ENCODE measurements around the gene FADS1.

Gene FADS1

DNA sequence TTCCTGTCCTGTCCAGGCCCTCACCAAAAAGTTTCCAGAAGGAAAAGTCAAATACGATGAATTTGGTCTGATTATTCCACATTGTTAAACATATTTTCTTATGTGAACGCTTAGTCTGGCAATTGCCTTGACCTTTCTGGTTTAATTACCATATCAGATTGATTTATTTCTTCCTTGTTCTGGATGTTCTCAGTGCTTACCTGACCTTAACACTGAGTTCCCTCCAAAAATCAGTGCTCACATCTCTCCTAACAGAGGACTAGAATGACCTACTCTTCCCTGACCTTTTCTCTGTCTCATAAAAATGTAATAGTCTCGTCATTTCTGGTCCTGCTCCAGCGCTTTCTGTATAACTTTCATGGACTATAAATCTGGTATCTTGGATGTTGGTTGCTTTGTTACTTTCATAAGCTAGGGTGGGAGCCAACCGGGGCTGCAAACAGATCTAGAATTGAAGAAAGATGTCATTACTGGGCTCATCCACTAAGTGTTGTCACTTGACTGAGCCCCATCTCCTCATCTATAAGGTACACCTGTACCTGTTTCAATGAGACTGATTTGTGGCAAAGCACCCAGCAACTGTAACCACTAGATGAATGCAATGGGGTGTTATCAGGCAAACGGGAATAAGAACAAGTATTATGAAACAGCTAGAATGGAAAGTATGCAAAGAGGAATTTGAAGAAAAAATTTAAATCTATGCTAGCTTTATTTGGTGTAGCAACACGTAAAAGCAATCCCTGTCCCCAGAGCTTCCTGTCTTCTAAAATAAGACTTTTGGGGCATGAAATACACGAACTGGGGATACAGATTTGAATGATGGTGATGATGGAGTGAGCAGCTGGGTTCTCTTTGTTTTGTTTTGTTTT lies 13.7 kb upstream of the FADS1 start:
- H3K4me3 ChIP-seq (ENCODE audit: low read length) = no peak overlapping the region
- DNase-seq (ENCODE audit: low read depth) = no peak
- TF ChIP-seq, protein P1, sequence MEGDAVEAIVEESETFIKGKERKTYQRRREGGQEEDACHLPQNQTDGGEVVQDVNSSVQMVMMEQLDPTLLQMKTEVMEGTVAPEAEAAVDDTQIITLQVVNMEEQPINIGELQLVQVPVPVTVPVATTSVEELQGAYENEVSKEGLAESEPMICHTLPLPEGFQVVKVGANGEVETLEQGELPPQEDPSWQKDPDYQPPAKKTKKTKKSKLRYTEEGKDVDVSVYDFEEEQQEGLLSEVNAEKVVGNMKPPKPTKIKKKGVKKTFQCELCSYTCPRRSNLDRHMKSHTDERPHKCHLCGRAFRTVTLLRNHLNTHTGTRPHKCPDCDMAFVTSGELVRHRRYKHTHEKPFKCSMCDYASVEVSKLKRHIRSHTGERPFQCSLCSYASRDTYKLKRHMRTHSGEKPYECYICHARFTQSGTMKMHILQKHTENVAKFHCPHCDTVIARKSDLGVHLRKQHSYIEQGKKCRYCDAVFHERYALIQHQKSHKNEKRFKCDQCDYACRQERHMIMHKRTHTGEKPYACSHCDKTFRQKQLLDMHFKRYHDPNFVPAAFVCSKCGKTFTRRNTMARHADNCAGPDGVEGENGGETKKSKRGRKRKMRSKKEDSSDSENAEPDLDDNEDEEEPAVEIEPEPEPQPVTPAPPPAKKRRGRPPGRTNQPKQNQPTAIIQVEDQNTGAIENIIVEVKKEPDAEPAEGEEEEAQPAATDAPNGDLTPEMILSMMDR (IDR thresholded peaks at IDR 0.05; ENCODE audit: insufficient read depth, low read depth, low read length, missing control alignments) = no peak

DNA sequence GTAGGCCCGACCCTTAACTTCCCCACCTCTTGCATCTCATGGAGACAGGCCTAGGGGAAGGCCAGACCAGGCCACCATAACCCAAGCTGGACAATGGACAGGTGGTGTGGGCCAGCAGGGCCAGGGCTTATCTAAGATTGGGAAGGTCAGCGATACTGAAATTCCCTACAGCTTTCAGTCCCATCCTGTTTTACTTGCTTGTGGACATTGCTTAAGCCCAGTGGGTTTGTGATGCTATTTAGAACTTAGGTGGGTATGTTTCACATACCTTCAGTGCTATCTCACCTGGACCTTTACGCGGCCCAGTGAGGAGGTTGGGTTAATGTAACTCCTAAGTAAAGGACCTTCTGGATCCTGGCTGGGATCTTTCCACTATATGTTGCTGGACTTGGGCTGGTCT lies 13.0 kb upstream of the FADS1 start:
- peak overlapping the region; percentile 68 for H3K4me3 ChIP-seq (ENCODE audit: low read length)
- no peak for DNase-seq (ENCODE audit: low read depth)
- TF ChIP-seq, protein P1 (IDR thresholded peaks at IDR 0.05; ENCODE audit: insufficient read depth, low read depth, low read length, missing control alignments) = no peak

DNA sequence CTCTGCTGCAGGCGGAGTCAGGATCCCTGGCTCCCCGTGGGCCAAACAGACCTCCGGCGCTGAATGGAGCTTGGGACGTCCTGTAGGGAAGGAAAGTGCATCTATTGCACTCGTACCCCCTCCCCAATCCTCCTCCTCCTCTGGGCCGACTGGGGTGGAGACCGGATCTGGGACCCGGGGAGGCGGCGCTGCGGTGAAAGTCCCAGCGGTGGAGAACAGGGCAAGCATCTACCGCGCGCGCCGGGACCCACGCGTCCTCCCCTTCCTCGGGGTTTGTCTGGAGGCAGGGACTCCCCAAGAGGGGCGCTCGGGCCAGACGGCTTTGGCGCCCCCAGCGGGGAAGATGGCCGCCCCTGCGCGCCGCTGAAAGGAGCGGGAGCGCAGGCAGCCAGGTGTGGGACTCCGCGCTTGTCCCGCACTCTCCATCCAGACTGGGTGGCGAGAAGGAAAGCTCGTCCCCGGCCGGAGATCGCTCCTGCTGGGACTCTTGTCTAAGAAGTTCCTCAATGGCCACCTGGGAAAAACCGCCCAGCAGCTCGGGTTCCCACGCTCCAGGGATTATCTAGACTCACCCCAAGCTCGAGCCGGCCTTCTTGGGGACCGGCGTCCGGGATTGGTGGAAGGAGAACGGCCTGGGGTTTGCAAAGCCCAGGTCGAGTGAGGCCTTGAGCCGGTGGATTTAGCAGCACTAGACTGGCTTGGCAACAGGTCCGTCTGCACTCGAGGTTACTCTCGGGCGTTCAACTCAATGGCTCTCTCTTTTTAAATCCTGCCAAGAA lies 12.0 kb upstream of the FADS1 start:
- TF ChIP-seq, protein P1 (IDR thresholded peaks at IDR 0.05; ENCODE audit: insufficient read depth, low read depth, low read length, missing control alignments) = peak; percentile 24
- peak; percentile 45 for DNase-seq (ENCODE audit: low read depth)
- H3K4me3 ChIP-seq (ENCODE audit: low read length) = peak overlapping the region; percentile 68

DNA sequence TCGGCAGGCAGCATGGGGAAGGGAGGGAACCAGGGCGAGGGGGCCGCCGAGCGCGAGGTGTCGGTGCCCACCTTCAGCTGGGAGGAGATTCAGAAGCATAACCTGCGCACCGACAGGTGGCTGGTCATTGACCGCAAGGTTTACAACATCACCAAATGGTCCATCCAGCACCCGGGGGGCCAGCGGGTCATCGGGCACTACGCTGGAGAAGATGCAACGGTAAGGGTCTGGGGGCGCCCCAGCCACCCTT lies 11.5 kb upstream of the FADS1 start:
- DNase-seq (ENCODE audit: low read depth) = no peak
- TF ChIP-seq, protein P1 (IDR thresholded peaks at IDR 0.05; ENCODE audit: insufficient read depth, low read depth, low read length, missing control alignments) = no peak
- H3K4me3 ChIP-seq (ENCODE audit: low read length) = peak overlapping the region; percentile 68

DNA sequence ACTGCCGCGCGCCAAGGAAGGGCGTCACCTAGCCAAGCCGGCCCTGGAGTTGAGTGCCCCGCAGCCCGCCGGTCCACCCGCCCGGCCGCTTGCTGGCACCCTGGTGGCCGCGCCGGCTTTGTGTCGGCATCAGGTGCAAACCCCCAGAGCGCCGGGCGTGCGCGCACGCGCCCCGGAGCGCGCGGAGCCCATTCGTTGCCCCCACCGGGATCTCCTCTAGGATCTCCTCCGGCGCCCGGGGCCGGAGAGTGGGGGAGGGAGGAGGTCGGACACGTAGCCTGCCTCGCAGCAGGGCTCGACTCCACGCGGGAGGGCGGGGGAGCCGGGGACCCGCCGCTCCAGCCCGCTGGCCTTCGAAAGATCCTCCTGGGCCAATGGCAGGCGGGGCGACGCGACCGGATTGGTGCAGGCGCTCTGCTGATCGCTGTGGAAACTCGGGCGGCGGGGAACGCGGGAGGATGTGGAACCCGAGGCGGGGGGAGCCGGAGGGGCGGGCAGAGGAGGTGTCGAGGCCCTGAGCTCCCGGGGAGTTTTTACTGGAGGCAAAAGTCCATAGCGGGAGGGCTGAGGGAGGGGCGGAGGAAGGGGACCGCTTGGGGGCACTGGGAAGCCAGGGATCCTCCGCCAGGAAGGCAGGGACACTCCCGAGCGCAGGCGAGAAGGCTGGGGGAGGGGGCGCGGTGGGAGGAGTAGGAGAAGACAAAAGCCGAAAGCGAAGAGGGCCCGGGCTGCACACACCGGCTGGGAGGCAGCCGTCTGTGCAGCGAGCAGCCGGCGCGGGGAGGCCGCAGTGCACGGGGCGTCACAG lies 11.0 kb upstream of the FADS1 start, which contains the start of gene FADS2:
Gene FADS2 (plus strand): TSS at position 730 of the 808 bp plus-strand sequence. CDS start 91 bp downstream, outside the sequence.
- peak within 1 kb of the TSS; percentile 68 for H3K4me3 ChIP-seq (ENCODE audit: low read length)
- TF ChIP-seq, protein P1 (IDR thresholded peaks at IDR 0.05; ENCODE audit: insufficient read depth, low read depth, low read length, missing control alignments) = no peak
- peak; percentile 89 for DNase-seq (ENCODE audit: low read depth)

DNA sequence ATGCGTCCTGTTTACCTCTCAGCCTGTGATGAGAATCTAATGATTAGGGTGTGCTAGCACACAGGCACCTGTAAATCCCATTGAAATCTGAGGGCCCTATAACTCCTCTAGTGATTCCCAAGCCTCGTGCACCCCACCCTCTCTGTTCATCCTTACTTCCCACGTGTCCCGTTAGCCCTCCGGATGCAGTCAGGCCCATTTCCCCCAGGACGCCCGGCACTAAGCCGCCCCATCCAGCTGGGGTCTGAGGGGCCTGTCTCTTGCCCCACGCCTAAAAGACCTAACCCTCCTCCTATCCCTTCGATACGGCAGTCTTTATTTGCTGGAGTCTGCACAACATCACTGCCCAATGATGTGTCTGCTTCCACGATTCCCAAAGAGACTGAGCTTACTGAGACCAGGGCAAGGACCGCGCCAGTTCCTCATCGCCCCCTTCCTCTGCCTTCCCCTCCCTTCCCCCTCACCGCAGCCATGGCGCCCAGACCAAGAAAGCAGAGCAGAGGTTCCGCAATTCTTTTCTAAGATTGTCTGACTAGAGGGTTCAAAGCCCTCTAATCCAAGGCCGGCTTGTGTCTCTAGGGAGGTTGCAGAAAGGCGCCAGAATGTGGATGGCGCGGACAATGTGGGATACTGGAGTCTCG lies 10.2 kb upstream of the FADS1 start:
- TF ChIP-seq, protein P1 (IDR thresholded peaks at IDR 0.05; ENCODE audit: insufficient read depth, low read depth, low read length, missing control alignments) = no peak
- no peak for DNase-seq (ENCODE audit: low read depth)
- H3K4me3 ChIP-seq (ENCODE audit: low read length) = peak overlapping the region; percentile 68
